Caki2 (cell line): ENCODE measurements around the gene LIFR. TPM values are rescaled to one million over a fixed set of nuclear protein-coding genes. Genes with fewer than 3 reads are reported as not detected.
A peak's percentile ranks its signal among the peaks of the same experiment; 100 is the strongest.

ENCODE experiments used
- DNase-seq: peaks from one replicate; pipeline ENCODE4 v3.0.0-alpha.2; 2015; ENCODE audit warnings: low read depth
- in situ Hi-C: cut with HindIII; loops from 2 replicates; pipeline ENCODE4 v1.10.0; 2016; ENCODE audit warnings: low sequenced_read_pairs, low pct_unique_long_range_greater_than_20kb, mixed read lengths
- total RNA-seq: library from RNA; depleted of rRNA; stranded (reverse); fragments of >200 nt; shearing (Covaris generic); gene quantifications from 2 replicates; pipeline ENCODE4 v1.2.3, GENCODE V29; 2014; ENCODE audit warnings: low replicate concordance

The LIFR gene
- total RNA-seq, 1 experiment from 2014 or later: 13.7 TPM

DNA sequence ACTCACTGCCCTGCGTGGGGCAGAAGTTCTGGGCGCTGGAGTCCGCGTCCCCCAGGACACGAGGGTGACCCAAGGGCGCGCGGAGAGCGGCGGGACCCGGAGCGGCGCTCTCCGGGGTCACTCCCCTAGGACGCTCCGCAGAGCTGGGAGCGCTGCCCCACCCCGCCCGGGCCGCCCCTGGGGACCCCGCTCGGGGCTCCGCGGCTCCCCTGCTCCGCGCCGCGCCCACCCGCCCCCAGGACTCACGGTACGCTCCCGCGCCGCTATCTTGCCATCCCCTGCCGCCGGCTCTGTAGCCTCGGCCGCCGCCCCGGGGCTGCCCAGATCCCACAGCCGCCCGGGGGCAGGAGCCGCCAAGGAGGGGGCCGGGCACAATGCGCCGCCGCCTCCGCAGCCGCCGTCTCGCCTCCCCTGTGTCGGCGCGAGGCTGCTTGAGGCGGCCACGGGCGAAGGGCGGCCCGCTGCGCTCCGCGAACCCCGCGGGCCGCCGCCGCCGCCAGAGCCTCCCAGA is 303 bp downstream of the LIFR start:
- in situ Hi-C loops: no loop called here

DNA sequence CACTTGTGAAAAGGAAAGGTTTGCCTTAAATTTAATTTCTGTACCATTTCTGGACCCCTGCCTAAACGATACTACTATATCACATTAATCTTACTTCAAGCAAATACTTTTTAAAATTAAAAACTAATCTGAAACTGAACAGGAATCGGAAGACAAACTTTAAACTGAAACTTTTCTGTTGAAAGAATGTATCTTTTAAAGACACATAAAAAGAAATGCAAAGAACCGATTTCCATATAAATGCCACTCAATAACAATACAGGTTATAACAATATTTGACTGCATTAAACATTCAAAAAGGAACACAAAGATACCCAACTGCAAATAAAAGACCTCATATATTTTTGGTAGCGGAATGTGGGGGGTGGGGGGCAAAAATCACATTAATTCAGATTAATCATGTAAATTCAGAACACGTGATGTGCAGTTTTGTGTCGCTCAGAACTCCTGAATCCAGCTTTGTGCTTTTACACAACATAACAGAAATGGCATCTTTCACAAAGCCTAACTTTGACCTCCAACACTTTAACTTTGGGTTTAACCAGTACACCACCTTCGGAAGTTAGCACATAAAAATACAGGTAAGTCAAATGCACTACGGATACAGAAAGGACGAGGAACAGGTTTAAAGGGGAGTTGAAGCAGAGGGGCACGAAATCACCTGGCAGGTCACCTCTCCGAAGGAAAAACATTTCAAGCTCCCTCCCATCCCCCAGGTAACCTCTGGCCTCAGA is 925 bp downstream of the LIFR start:
- in situ Hi-C loops: no loop called here

More for the DNA sequence above, 303 bp downstream of the LIFR start:
- DNase-seq: no peak

DNA sequence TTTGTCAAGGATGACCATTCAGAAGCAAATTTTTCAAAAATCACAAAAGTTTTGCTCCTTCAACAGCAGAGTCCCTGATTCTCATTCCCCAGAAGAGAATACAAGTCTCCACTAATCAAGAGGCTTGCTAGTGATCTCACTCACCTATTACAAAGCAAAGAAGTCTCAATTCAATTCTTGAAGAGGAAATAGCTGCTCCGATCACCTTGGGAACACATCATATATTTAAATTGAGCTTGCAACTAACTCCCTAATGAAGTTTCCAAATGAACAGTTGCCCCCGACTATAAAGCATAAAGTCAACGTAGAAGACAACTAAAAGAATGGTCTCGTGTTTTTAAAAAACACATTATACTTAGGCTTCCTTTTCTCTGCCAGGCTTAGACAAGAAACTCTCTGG is 1.6 kb downstream of the LIFR start:
- no peak for DNase-seq
- in situ Hi-C loops: no loop called here

More for the DNA sequence above, 925 bp downstream of the LIFR start:
- DNase-seq: peak; percentile 21

DNA sequence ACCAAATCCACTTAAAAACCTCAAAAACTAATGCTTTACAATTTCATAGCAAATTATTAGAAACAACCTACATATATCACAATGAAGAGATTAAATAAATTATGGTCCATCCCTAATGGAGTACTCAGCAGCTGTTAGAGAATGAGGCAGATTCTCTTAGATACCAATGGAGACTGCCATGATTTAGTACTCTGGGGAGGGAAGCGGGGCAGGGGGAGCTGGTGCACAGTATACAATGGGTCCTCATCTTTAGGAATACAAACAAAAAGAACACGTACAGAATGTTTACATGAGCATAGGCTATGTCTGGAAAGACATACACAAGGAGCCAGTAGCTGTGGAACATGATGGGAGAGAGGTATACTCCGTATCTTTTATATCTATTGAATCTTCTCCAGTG is 2.0 kb downstream of the LIFR start:
- in situ Hi-C loops: no loop called here
- no peak for DNase-seq

DNA sequence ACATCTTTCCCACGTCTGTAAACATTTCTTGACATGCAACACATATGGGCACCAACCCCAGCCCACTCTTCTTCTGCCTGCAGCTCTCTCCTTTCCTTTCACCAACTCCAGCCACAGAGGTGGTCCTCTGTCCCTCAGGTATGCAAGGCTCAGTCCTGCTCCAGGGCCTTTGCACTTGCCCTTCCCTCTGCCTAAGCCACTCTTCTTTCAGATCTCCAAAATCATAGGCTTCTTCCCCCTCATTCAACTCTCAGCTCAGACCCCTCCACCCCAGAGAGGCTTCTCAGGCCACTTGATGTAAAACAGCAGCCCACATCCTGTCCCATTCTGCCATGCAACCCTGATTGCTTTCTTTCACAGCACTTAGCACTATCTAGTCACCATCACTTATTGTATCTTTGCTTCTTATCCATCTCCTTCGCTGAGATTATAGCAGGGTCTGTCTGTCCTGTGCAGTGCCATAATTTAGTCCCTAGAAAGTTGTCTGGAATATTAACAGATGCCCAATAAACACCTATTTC is 3.4 kb downstream of the LIFR start:
- no peak for DNase-seq
- in situ Hi-C loops: no loop called here

DNA sequence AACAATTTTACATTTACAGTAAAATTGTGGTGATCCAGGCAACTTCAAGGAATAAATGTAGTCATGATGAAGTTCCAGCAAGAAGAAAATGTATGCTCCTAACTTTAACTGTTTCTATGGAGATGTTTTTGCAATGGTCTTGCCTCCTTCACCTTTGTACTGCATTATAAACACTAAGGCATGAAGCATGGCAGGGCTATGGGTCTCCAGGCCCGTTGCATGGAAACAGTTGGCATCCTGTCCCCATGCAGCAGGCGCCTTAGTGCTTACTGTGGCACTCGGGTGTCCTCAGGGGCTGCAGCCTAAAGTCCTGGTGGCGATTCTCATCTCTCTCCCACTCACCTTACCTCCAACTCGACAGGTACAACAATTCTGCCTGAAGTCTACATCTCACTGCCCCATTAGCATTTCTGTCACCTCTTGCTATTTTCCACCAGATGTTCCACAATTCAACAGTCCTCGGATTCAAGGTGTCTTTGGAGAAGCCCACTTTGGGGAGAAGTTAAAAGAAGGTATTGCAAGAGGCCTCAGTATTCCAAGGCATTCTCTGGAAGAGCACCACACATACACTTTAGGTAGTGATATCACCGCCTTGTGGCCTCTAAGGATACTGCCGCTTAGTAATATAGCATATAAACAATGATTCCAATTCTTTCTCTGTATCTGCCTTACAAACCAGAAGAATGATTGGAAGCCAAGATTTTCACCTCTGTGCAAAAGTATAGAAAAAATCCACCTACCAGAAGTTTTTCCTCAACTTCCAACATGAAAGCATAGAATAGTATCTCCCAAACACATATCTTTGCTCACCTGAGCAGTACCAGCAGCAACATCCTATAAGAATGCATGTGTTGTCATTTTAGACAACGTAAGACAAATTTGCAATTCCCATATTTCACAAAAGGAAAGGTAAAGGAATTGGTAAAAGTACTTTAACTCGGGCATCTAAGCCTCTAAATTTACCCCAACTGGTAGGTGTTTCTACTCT is 5.1 kb downstream of the LIFR start:
- in situ Hi-C loops: no loop called here
- peak; percentile 43 for DNase-seq

DNA sequence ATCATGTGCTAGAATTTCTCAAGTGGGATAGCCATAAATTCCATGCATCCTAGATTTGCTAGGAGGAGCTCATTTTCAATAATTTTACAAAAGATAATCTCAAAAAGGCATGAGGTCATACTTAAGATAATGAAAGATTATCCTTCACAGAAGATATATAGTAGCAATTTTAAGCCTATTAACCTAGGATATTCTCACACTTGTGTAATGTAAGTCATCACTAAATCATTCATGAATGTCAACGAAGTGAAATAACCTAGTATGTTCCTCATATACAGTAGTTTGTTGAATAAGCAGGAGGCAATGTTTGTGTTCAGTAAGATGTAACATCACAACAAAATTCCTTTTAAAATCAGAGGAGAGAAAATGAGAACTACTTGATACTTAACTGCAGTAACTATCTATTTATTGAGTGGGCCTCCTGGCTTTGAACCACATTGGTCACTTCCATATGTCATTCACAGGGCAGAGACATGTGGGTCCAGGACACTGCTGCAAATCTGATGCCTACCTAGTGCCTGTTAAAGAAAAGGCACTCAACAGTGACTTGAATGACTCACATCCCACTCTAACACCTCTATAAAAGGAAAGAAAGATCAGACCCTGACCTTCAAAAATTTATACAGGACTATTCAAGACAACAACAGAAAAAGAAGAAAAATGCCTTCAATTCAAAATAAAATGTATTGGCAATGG is 8.2 kb downstream of the LIFR start:
- in situ Hi-C loops: no loop called here
- peak; percentile 41 for DNase-seq

DNA sequence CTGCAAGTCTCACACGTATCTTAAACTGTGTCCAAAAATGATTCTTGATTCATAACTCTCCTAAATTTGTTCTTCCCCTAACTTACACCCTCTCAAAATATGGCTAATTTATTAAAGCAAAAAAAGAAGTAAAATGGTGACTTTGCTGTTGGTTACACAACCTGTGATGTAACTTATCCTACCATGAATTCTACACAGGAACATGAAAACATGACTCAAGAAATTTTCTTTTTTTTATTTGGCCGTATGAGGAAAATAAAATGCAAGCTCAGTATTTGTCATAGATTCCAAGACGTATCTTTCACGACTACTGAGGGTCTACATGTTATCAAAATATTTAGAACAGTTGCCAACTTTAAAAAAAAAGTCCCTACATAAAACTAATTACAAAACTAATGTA is 9.2 kb downstream of the LIFR start:
- no peak for DNase-seq
- in situ Hi-C loops: no loop called here

DNA sequence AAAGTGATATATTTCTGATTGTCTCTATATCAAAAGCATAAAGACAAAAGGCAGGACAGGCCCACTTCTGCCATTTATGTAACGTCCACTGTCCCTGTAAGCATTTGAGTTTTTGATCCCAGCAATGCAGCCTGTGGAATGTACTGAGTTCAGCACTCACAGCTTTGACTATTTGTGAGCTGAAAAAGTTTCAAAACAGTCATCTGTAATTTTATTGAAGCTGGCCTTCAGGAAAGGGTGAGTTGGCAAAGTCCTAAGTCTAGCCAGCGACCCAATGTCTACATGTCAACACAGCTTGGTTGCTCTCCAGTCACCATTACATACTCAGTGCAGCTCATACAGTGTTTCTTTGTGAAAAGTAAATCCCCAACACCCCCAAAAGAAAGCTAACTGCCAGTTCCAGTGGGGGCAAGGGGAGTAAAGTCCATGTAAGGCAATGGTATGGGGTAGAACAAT is 9.7 kb downstream of the LIFR start:
- in situ Hi-C loops: no loop called here
- DNase-seq: no peak

DNA sequence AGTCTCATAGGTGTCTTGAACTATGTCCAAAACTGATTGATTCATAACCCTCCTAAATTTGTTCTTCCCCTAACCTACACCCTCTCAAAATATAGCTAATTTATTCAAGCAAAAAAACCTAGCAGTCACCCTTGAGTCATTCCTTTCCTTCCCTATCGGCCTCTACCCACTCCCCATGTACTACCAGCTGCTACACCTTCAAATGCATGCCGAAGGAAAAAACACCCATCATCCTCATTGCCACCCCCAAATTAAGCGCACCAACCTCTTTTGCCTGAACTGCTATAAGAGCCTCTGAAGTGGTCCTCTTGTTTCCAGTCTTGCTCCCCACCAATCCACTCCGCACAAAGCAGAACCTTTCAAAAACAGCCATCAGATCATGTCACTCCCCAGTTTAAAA is 12.6 kb downstream of the LIFR start:
- in situ Hi-C loops: no loop called here
- no peak for DNase-seq

DNA sequence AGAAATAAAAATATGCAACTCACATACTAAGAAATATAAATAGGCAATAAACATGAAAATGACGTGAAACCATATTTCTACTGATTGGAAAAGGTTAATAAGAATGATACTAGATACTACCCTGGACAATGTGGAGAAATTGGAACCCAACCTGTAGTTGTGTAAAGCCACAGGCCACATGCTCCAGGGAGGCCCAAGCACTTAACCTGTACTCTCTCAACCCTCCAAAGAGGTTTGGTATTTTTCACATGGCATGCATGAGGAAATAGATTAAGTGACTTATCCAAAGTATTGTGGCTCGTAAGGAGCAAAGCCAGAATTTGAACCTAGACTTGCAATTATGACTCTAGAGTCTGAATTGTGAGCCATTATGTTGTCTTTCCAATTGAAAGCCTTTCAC is 13.4 kb downstream of the LIFR start:
- in situ Hi-C loops: no loop called here
- DNase-seq: no peak

DNA sequence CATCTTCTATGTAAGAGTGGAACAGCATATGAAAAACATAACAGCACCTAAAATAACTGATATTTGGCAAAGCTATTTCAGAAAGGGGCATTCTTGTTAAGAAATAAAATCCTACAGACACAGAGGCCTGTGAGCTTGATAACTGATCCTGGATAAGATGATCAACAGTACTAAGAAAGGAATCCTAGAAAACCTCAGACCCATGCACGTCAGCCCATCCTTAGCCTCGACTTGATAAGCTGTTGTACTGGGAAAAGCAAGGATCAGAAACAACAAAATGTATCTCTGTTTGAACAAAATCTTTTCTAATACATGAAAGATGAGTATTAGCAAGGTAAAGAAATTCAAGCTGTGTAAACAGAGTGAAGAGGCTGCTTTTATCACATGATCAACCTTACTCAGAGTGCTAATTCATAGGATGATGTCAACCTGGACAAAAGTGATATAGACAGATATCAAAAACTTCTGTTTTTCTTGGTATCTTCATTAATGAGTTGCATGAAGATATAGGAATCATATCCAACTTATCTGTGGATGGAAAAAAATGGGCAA is 15.2 kb downstream of the LIFR start:
- in situ Hi-C loops: no loop called here
- no peak for DNase-seq

DNA sequence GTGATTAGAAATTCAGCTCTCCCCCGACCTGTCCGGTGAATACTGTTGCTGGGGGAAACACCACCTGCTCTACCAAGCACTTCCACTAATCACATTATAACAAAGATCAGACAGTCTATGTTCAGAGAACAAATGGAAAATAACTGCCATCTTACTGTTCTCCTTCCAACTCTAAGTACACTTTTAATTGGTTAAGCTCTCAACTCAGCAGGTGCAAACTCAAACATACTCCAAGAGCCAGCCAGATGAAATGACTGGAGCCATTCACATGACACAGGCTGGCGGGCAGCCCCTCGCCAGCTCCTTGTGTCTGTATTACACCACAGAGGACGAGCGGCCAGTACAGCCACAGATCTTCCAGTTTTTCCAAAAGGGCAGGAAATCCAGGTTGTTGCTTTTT is 16.1 kb downstream of the LIFR start:
- in situ Hi-C loops: no loop called here
- DNase-seq: no peak

DNA sequence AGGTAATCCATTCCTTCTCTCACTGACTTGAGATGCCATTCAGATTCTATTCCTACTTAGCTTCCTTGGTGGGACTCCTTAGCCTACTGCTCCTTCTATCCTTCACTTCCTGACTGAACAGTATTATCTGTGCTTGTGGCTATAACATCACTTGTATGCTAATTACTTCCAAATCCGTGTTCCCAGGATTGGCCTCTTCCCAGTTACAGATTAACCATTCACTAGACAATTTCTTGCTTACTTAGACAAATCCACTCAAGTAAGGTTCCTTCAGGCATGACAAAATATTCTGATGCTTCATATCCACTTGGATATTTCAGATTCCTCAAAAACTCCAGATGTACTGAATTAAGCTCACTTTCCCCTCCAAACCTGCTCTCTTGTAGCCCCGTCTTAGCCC is 18.3 kb downstream of the LIFR start:
- peak; percentile 52 for DNase-seq
- in situ Hi-C loops: no loop called here

DNA sequence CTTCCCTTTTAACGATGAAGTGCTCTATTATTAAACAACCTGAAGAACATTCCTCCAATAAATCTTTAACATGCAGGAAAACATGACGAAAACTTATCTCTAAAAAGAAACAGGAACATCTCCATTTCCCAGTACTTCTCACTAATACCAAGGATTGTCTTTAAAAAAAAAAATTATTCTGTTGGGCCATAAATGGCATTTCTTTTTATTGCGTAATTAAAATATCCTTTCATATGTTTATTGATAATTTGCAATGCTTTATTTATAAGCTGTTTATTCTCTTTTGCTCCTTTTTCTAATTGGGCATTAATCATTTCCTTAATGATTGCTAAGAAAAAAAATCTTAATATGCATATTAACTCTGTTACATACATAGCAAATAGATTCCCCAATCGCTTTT is 18.9 kb downstream of the LIFR start:
- in situ Hi-C loops: no loop called here
- DNase-seq: no peak

DNA sequence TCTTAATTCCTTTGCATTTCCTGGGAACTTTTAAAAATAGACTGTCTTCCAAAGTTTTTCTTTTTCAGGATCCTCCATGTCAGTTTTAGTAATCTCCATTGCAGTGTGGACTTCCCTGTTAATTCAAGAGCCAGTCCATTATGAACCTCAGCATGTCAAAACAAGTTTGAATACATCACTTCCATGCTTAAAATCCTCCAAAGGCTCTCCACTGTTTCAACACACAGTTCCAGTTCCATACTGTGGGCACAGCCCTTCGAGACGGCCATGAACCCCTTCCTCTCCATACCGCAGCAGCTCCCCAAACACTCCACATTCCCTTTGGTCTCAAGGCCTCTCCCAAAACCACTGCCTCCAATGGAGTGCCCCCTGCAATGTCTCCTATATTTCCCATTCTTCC is 19.5 kb downstream of the LIFR start:
- in situ Hi-C loops: no loop called here
- DNase-seq: no peak

DNA sequence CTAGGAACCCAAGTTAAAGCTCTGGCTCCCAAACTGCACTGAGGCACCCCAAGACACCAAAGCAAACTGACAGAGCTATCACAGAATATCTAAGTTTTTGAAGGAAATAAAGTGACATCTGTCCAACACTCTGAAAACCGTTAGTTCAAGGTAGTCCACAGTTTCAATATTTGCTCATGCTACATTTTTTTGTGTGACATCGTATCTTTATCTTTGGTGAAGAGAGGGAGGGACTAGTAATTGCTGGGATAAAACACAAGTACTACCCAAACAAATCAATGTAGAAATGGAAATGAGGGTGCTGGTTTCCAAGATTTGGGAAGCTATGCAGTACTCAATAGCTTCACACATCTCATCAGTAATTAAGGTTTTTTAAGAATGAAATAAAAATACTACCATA is 20.6 kb downstream of the LIFR start:
- in situ Hi-C loops: no loop called here
- DNase-seq: no peak

DNA sequence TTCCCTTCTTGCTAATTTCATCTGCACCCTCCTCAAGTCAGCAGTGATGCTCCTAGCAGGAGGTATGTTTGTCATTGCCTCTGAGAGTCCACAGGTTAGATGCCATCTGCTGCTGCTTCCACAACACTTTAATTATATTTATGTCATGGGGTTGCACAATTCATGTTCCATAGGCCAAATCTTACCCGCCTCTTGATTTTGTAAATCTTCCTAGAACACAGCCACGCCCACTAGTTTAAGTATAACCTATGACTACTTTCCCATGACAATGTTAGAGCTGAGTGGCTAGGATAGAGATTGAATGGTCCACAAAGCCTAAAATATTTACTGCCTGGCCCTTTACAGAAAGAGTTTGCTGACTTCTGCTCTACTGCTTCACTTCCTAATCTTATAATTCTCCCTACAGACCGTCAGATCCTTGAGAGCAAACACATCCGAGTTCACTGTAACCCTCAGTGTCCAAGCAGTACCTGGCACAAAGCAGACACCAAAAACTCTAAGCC is 21.1 kb downstream of the LIFR start:
- peak; percentile 25 for DNase-seq
- in situ Hi-C loops: no loop called here
